ENCODE results near the gene ADGRG1.
"Not testable (repeated sequence)": the region's sequence is repeated elsewhere in the genome, so short reads cannot be mapped to it uniquely, and the experiment has no call there.

ADGRG1 gene

GRCh38 chr16:57591086-57591869, 37.2 kb upstream of the ADGRG1 start:
- peak; percentile 75 for DNase-seq (ENCODE audit: low spot score)
- TF ChIP-seq CTCF (IDR thresholded peaks at IDR 0.05; ENCODE audit: borderline replicate concordance, control extremely low read depth, extremely low read depth, insufficient read depth, missing control alignments), result peak; percentile 76
- in situ Hi-C loops (cut with MboI; ENCODE audit: low sequenced_read_pairs, unreplicated experiment), result no loop called here

GRCh38 chr16:57591870-57592485, 36.5 kb upstream of the ADGRG1 start:
- DNase-seq (ENCODE audit: low spot score), result no peak
- TF ChIP-seq CTCF (IDR thresholded peaks at IDR 0.05; ENCODE audit: borderline replicate concordance, control extremely low read depth, extremely low read depth, insufficient read depth, missing control alignments), result no peak
- in situ Hi-C loops (cut with MboI; ENCODE audit: low sequenced_read_pairs, unreplicated experiment), result no loop called here

GRCh38 chr16:57592591-57593003, 35.8 kb upstream of the ADGRG1 start:
- DNase-seq (ENCODE audit: low spot score), result no peak
- in situ Hi-C loops (cut with MboI; ENCODE audit: low sequenced_read_pairs, unreplicated experiment), result no loop called here
- no peak for TF ChIP-seq CTCF (IDR thresholded peaks at IDR 0.05; ENCODE audit: borderline replicate concordance, control extremely low read depth, extremely low read depth, insufficient read depth, missing control alignments)

- in situ Hi-C loops (cut with MboI; ENCODE audit: low sequenced_read_pairs, unreplicated experiment), result no loop called here
- no peak for DNase-seq (ENCODE audit: low spot score)
- no peak for TF ChIP-seq CTCF (IDR thresholded peaks at IDR 0.05; ENCODE audit: borderline replicate concordance, control extremely low read depth, extremely low read depth, insufficient read depth, missing control alignments)
Measured at GRCh38 chr16:57593021-57593420, 35.4 kb upstream of the ADGRG1 start.

GRCh38 chr16:57593990-57594389, 34.4 kb upstream of the ADGRG1 start:
- TF ChIP-seq CTCF (IDR thresholded peaks at IDR 0.05; ENCODE audit: borderline replicate concordance, control extremely low read depth, extremely low read depth, insufficient read depth, missing control alignments), result no peak
- in situ Hi-C loops (cut with MboI; ENCODE audit: low sequenced_read_pairs, unreplicated experiment), result no loop called here
- DNase-seq (ENCODE audit: low spot score), result no peak

- DNase-seq (ENCODE audit: low spot score), result no peak
- in situ Hi-C loops (cut with MboI; ENCODE audit: low sequenced_read_pairs, unreplicated experiment), result loop anchor here (5.0 kb wide), 1 partner anchor 53 kb away; no protein-coding TSS in a partner anchor
- no peak for TF ChIP-seq CTCF (IDR thresholded peaks at IDR 0.05; ENCODE audit: borderline replicate concordance, control extremely low read depth, extremely low read depth, insufficient read depth, missing control alignments)
Measured at GRCh38 chr16:57594531-57595031, 33.8 kb upstream of the ADGRG1 start.

- not testable (repeated sequence) for DNase-seq (ENCODE audit: low spot score)
- in situ Hi-C loops (cut with MboI; ENCODE audit: low sequenced_read_pairs, unreplicated experiment), result loop anchor here (5.0 kb wide), 1 partner anchor 51 kb away; no protein-coding TSS in a partner anchor
Measured at GRCh38 chr16:57596234-57596633, 32.2 kb upstream of the ADGRG1 start.
